22Rv1 (cell line): ENCODE data around the gene CNIH4.
"Not testable (repeated sequence)": the region's sequence is repeated elsewhere in the genome, so short reads cannot be mapped to it uniquely, and the experiment has no call there.

Source experiments
- H3K27ac ChIP-seq: fragments of 450-650 bp; 2 replicates; pipeline ENCODE4 v1.5.1; 2017
- CTCF ChIP-seq: fragments of 450-650 bp; IDR thresholded peaks from 2 replicates; pipeline ENCODE4 v1.5.1; 2017; ENCODE audit warnings: mild to moderate bottlenecking
- ZFX ChIP-seq: fragments of 450-650 bp; IDR thresholded peaks from 2 replicates; pipeline ENCODE4 v1.6.1; 2017; ENCODE audit warnings: antibody characterized with exemption, borderline replicate concordance

The CNIH4 gene

GRCh38 chr1:224406216-224406615, 49.5 kb downstream of the CNIH4 start:
- no peak for TF ChIP-seq ZFX
- H3K27ac ChIP-seq = no peak overlapping the region

DNA sequence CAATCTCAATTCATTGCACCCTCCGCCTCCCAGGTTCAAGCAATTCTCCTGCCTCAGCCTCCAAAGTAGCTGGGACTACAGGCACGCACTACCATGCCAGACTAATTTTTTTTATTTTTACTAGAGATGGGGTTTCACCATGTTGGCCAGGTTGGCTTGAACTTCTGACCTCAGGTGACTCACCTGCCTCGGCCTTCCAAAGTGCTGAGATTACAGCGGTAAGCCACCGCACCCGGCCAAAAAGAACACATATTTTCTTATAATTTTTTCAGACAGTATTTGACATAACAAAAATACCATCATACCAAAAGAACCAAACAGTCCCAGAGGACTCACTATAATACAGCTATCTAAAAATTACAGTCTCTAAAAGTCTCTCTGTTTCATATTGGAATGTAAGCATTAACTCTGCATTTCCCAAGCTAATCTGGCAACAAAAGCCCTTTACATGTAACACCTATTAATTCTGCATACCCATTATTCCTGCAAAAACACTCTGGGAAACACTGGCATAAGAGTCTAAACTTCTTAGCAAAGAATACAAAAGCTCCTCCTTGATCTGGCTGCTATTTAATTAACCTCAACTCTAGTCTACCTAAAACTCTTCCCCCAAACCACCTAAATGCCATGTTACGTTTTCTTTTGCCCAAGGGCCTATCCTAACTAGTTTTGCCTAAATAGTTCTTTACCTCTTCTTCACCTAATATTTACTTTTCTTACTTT, 51.1 kb downstream of the CNIH4 start:
- no peak overlapping the region for H3K27ac ChIP-seq
- no peak for TF ChIP-seq ZFX

GRCh38 chr1:224408294-224408590, 51.6 kb downstream of the CNIH4 start:
- H3K27ac ChIP-seq = no peak overlapping the region

DNA sequence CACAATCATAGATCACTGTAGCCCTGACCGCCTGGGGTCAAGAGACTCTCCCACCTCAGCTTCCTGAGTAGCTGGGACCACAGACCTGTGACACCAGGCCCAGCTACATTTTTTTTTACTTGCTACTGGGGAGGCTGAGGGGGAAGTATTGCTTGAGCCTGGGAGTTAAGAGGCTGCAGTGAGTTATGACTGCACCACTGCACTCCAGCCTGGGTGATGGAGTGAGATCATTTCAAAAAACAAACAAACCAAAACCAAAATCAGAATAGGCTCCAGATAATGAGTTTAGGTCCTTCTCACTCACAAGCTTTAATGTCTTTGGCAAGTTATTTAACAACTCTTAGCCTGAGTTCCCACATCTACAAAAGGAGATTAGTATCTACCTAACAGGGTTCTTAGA, 55.1 kb downstream of the CNIH4 start:
- no peak overlapping the region for H3K27ac ChIP-seq

More at GRCh38 chr1:224408294-224408590, 51.6 kb downstream of the CNIH4 start:
- no peak for TF ChIP-seq ZFX
- TF ChIP-seq CTCF = no peak

DNA sequence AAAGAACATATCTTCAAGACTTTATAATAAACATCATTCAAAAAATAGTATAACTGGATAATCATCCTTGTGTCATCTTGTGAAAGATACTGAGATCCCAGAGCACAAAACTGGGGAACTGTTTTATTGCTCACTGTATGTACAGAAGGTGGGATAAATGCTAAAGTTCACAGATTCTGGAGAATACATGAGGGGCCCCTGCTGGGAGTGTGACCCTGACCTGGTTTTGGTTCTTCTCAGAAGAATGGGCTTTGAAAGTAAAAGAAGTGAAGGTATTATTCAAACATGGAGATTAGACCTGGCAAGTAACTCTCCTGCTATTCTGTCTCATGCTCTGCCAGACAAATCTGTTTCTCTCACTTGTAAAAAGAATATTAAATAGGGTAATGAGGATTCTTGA, 63.4 kb downstream of the CNIH4 start:
- H3K27ac ChIP-seq = no peak overlapping the region

More for the DNA sequence above, 55.1 kb downstream of the CNIH4 start:
- TF ChIP-seq ZFX = no peak
- TF ChIP-seq CTCF = no peak

DNA sequence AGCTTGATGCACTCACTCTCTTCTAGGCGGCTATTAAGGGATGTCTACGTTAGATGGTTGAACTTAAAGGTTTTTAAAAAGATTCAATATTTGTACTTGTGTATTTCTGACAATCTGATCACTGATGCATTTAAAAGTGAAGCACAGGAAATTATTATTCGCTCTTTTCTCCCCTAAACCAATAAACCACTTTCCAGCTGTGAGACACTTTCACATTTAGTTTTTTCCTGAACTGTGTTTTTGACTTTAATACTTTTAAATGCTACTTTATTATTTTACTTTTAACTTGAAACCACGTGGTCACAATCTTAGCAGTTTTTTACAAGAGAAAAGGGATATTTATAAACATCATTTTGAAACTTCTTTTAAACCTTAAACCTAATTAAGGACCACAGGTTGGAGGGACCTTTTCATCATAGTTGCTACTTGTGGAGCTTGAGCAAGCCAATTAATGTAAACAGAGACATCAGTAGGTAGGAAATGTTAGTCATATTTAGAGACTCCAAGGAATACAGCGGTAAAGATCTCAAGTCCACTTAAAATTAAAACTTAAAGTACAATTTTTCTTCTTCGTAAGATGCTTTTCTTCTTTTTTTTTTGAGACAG, 68.7 kb downstream of the CNIH4 start:
- TF ChIP-seq ZFX (no peak), CTCF (no peak)
- no peak overlapping the region for H3K27ac ChIP-seq

More for the DNA sequence above, 63.4 kb downstream of the CNIH4 start:
- TF ChIP-seq ZFX (no peak), CTCF (no peak)

DNA sequence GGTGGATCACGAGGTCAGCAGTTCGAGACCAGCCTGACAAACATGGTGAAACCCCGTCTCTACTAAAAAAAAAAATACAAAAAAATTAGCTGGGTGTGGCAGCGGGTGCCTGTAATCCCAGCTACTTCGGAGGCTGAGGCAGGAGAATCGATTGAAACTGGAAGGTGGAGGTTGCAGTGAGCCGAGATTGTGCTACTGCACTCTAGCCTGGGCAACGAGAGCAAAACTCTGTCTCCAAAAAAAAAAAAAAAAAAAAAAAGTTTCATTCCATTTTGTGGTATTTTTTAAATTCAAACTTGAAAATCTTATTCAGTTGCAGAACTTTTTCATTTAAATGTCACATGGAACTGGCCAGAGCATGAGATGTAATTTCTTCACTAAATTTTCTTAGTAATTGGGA, 70.2 kb downstream of the CNIH4 start:
- H3K27ac ChIP-seq = not testable (repeated sequence)

DNA sequence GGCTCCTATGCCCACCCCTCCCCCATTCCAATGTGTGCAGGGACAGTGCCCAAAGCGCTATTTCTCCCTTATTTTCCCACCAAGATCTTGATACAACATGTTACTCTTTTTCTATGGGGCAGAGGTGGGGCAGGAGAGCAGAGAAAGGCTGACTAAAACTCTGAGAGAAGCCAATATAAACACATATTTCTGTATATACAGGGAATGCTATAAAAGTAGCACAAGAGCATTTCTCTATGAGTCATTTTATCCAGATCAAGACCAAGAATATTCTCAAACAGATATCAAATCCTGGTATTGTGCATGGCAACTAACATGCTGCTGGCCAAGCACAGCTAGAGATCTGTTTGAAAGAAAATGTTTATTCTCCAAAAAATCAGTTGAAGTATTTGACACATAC, 70.7 kb downstream of the CNIH4 start:
- TF ChIP-seq CTCF (no peak), ZFX (no peak)
- no peak overlapping the region for H3K27ac ChIP-seq

DNA sequence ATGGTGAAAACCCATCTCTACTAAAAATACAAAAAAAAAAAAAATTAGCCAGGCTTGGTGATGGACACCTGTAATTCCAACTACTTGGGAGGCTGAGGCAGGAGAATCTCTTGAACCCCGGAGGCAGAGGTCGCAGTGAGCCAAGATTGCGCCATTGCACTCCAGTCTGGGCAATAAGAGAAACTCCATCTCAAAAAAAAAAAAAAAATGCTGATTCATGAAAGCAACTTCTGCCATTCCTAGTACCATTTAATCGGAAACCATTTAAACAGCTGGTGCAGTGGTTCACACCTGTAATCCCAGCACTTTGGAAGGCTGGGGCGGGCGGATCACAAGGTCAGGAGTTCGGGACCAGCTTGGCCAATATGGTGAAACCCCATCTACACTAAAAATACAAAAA, 72.0 kb downstream of the CNIH4 start:
- not testable (repeated sequence) for H3K27ac ChIP-seq
